B cell (primary cell): ENCODE results near the gene CPXM1.

Source experiments
- EZH2 ChIP-seq: IDR thresholded peaks from 2 replicates; pipeline ENCODE4 v1.6.1; 2012; ENCODE audit warnings: borderline replicate concordance, low read depth, mild to moderate bottlenecking, moderate library complexity, low read length; ENCODE audit not compliant: insufficient read depth, poor library complexity, severe bottlenecking
- TF ChIP-seq, protein P1 (sequence below): fragments of 200-600 bp; IDR thresholded peaks from one replicate; pipeline ENCODE4 v1.8.0; 2022; ENCODE audit warnings: antibody characterized with exemption, mild to moderate bottlenecking

GRCh38 chr20:2845607-2846006 lies 45.2 kb upstream of the CPXM1 start:
- TF ChIP-seq, protein P1, sequence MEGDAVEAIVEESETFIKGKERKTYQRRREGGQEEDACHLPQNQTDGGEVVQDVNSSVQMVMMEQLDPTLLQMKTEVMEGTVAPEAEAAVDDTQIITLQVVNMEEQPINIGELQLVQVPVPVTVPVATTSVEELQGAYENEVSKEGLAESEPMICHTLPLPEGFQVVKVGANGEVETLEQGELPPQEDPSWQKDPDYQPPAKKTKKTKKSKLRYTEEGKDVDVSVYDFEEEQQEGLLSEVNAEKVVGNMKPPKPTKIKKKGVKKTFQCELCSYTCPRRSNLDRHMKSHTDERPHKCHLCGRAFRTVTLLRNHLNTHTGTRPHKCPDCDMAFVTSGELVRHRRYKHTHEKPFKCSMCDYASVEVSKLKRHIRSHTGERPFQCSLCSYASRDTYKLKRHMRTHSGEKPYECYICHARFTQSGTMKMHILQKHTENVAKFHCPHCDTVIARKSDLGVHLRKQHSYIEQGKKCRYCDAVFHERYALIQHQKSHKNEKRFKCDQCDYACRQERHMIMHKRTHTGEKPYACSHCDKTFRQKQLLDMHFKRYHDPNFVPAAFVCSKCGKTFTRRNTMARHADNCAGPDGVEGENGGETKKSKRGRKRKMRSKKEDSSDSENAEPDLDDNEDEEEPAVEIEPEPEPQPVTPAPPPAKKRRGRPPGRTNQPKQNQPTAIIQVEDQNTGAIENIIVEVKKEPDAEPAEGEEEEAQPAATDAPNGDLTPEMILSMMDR: no peak
- no peak for TF ChIP-seq EZH2
